ENCODE data around the gene PCLO. TPM values are rescaled to one million over a fixed set of nuclear protein-coding genes. Genes with fewer than 3 reads are reported as not detected.

PCLO gene
- total and polyA plus RNA-seq, 4 donors, result 0.04 to 1.1 (median 0.48) TPM

- H3K4me3 ChIP-seq (ENCODE audit: low read depth in 1 of 3, low read length in 3 of 3), result no peak overlapping the region
- WGBS, result 81% methylated on average over 4 of the region's 4 CpGs
- no peak overlapping the region for H3K9ac ChIP-seq (ENCODE audit: low read depth in 1 of 2, low read length in 2 of 2)
Measured at GRCh38 chr7:82851121-82851520, 311.6 kb downstream of the PCLO start.

GRCh38 chr7:82841828-82842227 is 320.9 kb downstream of the PCLO start:
- Histone ChIP-seq H3K36me3 (ENCODE audit: control insufficient read depth in 4 of 4, insufficient read depth in 3 of 4, low read depth in 1 of 4, low read length in 3 of 4) (no peaks in the 10 kb centered on the region), H3K27me3 (ENCODE audit: control insufficient read depth in 4 of 4, insufficient read depth in 4 of 4, low read length in 3 of 4) (no peaks in the 10 kb centered on the region), H3K9me3 (ENCODE audit: control insufficient read depth in 4 of 4, low read length in 3 of 4) (no peaks in the 10 kb centered on the region), H3K9ac (ENCODE audit: low read depth in 1 of 2, low read length in 2 of 2) (no peak overlapping the region), H3K4me1 (ENCODE audit: control insufficient read depth in 4 of 4, insufficient read depth in 4 of 4, low read length in 3 of 4) (no peaks in the 10 kb centered on the region), H3K4me3 (ENCODE audit: low read depth in 1 of 3, low read length in 3 of 3) (no peak overlapping the region), H3K27ac (ENCODE audit: low read depth in 1 of 2, low read length in 2 of 2) (no peak overlapping the region)
- WGBS, result 88% methylated on average over 1 of the region's 1 CpG
- TF ChIP-seq NR2F2 (IDR thresholded peaks at IDR 0.05), result no peak
- no peak for TF ChIP-seq EGR1 (IDR thresholded peaks at IDR 0.05; ENCODE audit: low read depth in 2 of 2)
- no peak for TF ChIP-seq ATF3 (IDR thresholded peaks at IDR 0.05)
- TF ChIP-seq HNF4A (conservative IDR thresholded peaks at IDR 0.05), result no peak
- TF ChIP-seq RXRA (IDR thresholded peaks at IDR 0.05), result no peak
- no peak for TF ChIP-seq YY1 (IDR thresholded peaks at IDR 0.05)
- no peak for TF ChIP-seq FOXA1 (IDR thresholded peaks at IDR 0.05)
- no peak for TF ChIP-seq SP1 (IDR thresholded peaks at IDR 0.05)
- TF ChIP-seq MAX (IDR thresholded peaks at IDR 0.05), result no peak
- DNase-seq (ENCODE audit: low spot score), result no peak

More at GRCh38 chr7:82851121-82851520, 311.6 kb downstream of the PCLO start:
- no peak for DNase-seq (ENCODE audit: low spot score)
- Histone ChIP-seq H3K27ac (ENCODE audit: low read depth in 1 of 2, low read length in 2 of 2) (no peak overlapping the region), H3K9me3 (ENCODE audit: control insufficient read depth in 4 of 4, low read length in 3 of 4) (no peaks in the 10 kb centered on the region), H3K36me3 (ENCODE audit: control insufficient read depth in 4 of 4, insufficient read depth in 3 of 4, low read depth in 1 of 4, low read length in 3 of 4) (no peaks in the 10 kb centered on the region), H3K27me3 (ENCODE audit: control insufficient read depth in 4 of 4, insufficient read depth in 4 of 4, low read length in 3 of 4) (no peaks in the 10 kb centered on the region), H3K4me1 (ENCODE audit: control insufficient read depth in 4 of 4, insufficient read depth in 4 of 4, low read length in 3 of 4) (no peaks in the 10 kb centered on the region)
- TF ChIP-seq RAD21 (IDR thresholded peaks at IDR 0.05), result no peak
- no peak for TF ChIP-seq RXRA (IDR thresholded peaks at IDR 0.05)
- no peak for TF ChIP-seq FOXA2 (IDR thresholded peaks at IDR 0.05)
- TF ChIP-seq ATF3 (IDR thresholded peaks at IDR 0.05), result no peak
- TF ChIP-seq REST (IDR thresholded peaks at IDR 0.05), result no peak
- TF ChIP-seq JUND (IDR thresholded peaks at IDR 0.05), result no peak
- no peak for TF ChIP-seq YY1 (IDR thresholded peaks at IDR 0.05)
- no peak for TF ChIP-seq NR2F2 (IDR thresholded peaks at IDR 0.05)
- TF ChIP-seq ZBTB33 (IDR thresholded peaks at IDR 0.05), result no peak
- TF ChIP-seq GABPA (IDR thresholded peaks at IDR 0.05 in 1 of 2, conservative IDR thresholded peaks at IDR 0.05 in 1 of 2), result no peak
- no peak for TF ChIP-seq HNF4G (IDR thresholded peaks at IDR 0.05)
- TF ChIP-seq EGR1 (IDR thresholded peaks at IDR 0.05; ENCODE audit: low read depth in 2 of 2), result no peak
- no peak for TF ChIP-seq HNF4A (conservative IDR thresholded peaks at IDR 0.05)

Measured in liver (tissue), 9 donors.